AG04450 (cell line): ENCODE data around the gene CLCF1. TPM values are rescaled to one million over a fixed set of nuclear protein-coding genes. Genes with fewer than 3 reads are reported as not detected.
A peak's percentile ranks its signal among the peaks of the same experiment; 100 is the strongest.

Experiments used
- CTCF ChIA-PET: fragments of 300-600, 350-600 bp; formaldehyde crosslinking; extraction: SDS; loops from one replicate; lab custom pipeline; 2022; ENCODE audit warnings: antibody characterized with exemption, inconsistent platforms; lab: Charles Lee
- POLR2A ChIA-PET: fragments of 350-600 bp; formaldehyde crosslinking; extraction: SDS; loops from one replicate; lab custom pipeline; 2021; ENCODE audit warnings: antibody characterized with exemption, inconsistent platforms; lab: Yijun Ruan, JAX
- DNase-seq: peaks from one replicate; pipeline ENCODE4 v3.0.0-alpha.2; 2011; ENCODE audit warnings: low read depth, low spot score
- H3K27ac ChIP-seq: one replicate; pipeline ENCODE4 v1.5.1; 2012; ENCODE audit warnings: low read depth, low read length, control low read depth
- H3K27me3 ChIP-seq: one replicate; pipeline ENCODE4 v1.6.0; 2012; ENCODE audit warnings: low read length; ENCODE audit not compliant: control insufficient read depth, insufficient read depth
- H3K4me3 ChIP-seq: 2 replicates; pipeline ENCODE4 v1.5.1; 2011; ENCODE audit warnings: mild to moderate bottlenecking, low read depth, low read length, control low read depth
- H3K9me3 ChIP-seq: 2 replicates; pipeline ENCODE4 v1.5.1; 2012; ENCODE audit warnings: low read length; ENCODE audit not compliant: control insufficient read depth, insufficient read depth
- CTCF ChIP-seq: IDR thresholded peaks from 2 replicates; pipeline ENCODE4 v1.5.1; 2011; ENCODE audit warnings: low read depth, low read length, control low read depth, inconsistent platforms
- polyA plus RNA-seq: library from polyadenylated mRNA; depleted of rRNA; stranded (reverse); fragments of >200 nt; gene quantifications from 2 replicates; pipeline ENCODE4 v1.2.3, GENCODE V29; 2011

The CLCF1 gene
- polyA plus RNA-seq, 1 experiment = 11.4 TPM

- Histone ChIP-seq H3K4me3 (peak overlapping the region; percentile 55), H3K27ac (peak overlapping the region; percentile 39), H3K27me3 (peaks cover 4% of the 10 kb centered on the region), H3K9me3 (no peaks in the 10 kb centered on the region)
- ChIA-PET CTCF (interaction anchor here (3.4 kb wide), 1 partner anchor 18 kb away, joined by 10 read pairs; the partner anchor contains the start of gene PPP1CA), POLR2A (interaction anchor here (0.6 to 1.2 kb wide), 3 partner anchors 16 to 28 kb away, joined by 3 to 6 read pairs (median 3); partner anchors contain the start of genes PPP1CA and RAD9A)
- DNase-seq = no peak
- no peak for TF ChIP-seq CTCF
Observed at GRCh38 chr11:67420147-67420645, 46.8 kb upstream of the CLCF1 start.

- POLR2A ChIA-PET = interaction anchor here (0.6 kb wide), 1 partner anchor 27 kb away, joined by 3 read pairs; the partner anchor contains the start of gene RAD9A
- Histone ChIP-seq H3K9me3 (no peaks in the 10 kb centered on the region), H3K27me3 (peaks cover 11% of the 10 kb centered on the region), H3K27ac (no peak overlapping the region), H3K4me3 (no peak overlapping the region)
- no peak for DNase-seq
- CTCF ChIA-PET = interaction anchor here (3.4 kb wide), 1 partner anchor 18 kb away, joined by 10 read pairs; the partner anchor contains the start of gene PPP1CA
- TF ChIP-seq CTCF = no peak
Observed at GRCh38 chr11:67419325-67420049, 46.1 kb upstream of the CLCF1 start.

GRCh38 chr11:67418476-67419281 is 45.3 kb upstream of the CLCF1 start:
- ChIA-PET POLR2A (interaction anchor here (0.6 kb wide), 2 partner anchors 12 to 45 kb away, joined by 3 to 7 read pairs; no protein-coding TSS in a partner anchor), CTCF (interaction anchor here (3.4 kb wide), 1 partner anchor 17 kb away, joined by 10 read pairs; the partner anchor contains the start of gene PPP1CA)
- H3K27ac ChIP-seq = no peak overlapping the region
- no peaks in the 10 kb centered on the region for H3K9me3 ChIP-seq
- H3K27me3 ChIP-seq = peaks cover 11% of the 10 kb centered on the region
- DNase-seq = no peak
- no peak overlapping the region for H3K4me3 ChIP-seq
- TF ChIP-seq CTCF = no peak

- POLR2A ChIA-PET = interaction anchor here (0.6 kb wide), 1 partner anchor 16 kb away, joined by 3 read pairs; the partner anchor contains the start of gene PPP1CA
- DNase-seq = no peak
- Histone ChIP-seq H3K4me3 (no peak overlapping the region), H3K27me3 (peaks cover 19% of the 10 kb centered on the region), H3K27ac (no peak overlapping the region), H3K9me3 (no peaks in the 10 kb centered on the region)
- no peak for TF ChIP-seq CTCF
- CTCF ChIA-PET = interaction anchor here (3.4 kb wide), 1 partner anchor 16 kb away, joined by 10 read pairs; the partner anchor contains the start of gene PPP1CA
Observed at GRCh38 chr11:67417425-67417824, 44.0 kb upstream of the CLCF1 start.
